K562 (cell line): Measurements from ENCODE around the gene ZCCHC3. TPM values are rescaled to one million over a fixed set of nuclear protein-coding genes. Genes with fewer than 3 reads are reported as not detected.

Experiments used
- MAFG ChIP-seq: fragments of 450-650 bp; conservative IDR thresholded peaks from 2 replicates; pipeline ENCODE4 v1.6.1; 2016; ENCODE audit warnings: missing genetic modification characterization, missing compliant biosample characterization
- RNF2 ChIP-seq: sonication (generic); IDR thresholded peaks from 2 replicates; pipeline ENCODE4 v1.6.1; 2016
- ZKSCAN8 ChIP-seq: fragments of 200-800 bp; sonication (Bioruptor generic); IDR thresholded peaks from 2 replicates; pipeline ENCODE4 v1.6.1; 2016; ENCODE audit warnings: missing genetic modification characterization, missing compliant biosample characterization
- polyA plus RNA-seq, 8 experiments: library from polyadenylated mRNA; depleted of rRNA in 4 of 8; stranded (reverse) in 5 of 8; unstranded in 3 of 8; fragments of >200 nt; fragmentation: Nextera tagmentation in 2 of 8; fragmentation: Illumina TruSeq in 1 of 8; extraction: Ambion mirVana in 2 of 8; extraction: Trizol in 1 of 8; gene quantifications; 2 replicates each; pipeline versions ENCODE4 v1.2.1 to v1.2.3, GENCODE V29; 2011 to 2014; ENCODE audit warnings: inconsistent platforms in 1 of 8, missing spikeins in 1 of 8
- total RNA-seq, 7 experiments: library from RNA; depleted of rRNA in 6 of 7; stranded (reverse); fragments of >200 nt in 6 of 7; fragmentation: Illumina TruSeq in 2 of 7; extraction: Trizol in 2 of 7; gene quantifications; 2 replicates each; pipeline versions ENCODE4 v1.2.1 to v1.2.3, GENCODE V29; 2011 to 2021; ENCODE audit warnings: low replicate concordance in 1 of 7
- TF ChIP-seq, protein P1 (sequence below): fragments of 450-650 bp; IDR thresholded peaks from 2 replicates; pipeline ENCODE4 v1.6.1; 2017; ENCODE audit warnings: antibody characterized with exemption, mild to moderate bottlenecking
- TF ChIP-seq, protein P2 (sequence below), 3 experiments: fragments of 200-800 bp in 1 of 3; fragments of 250-450 bp in 1 of 3; fragments of 450-650 bp in 1 of 3; sonication (Bioruptor Pico) in 1 of 3; sonication (Bioruptor generic) in 1 of 3; formaldehyde crosslinking in 1 of 3; IDR thresholded peaks; 2 replicates each; pipeline versions ENCODE4 v1.6.1 to v1.8.0; 2016 to 2022; ENCODE audit warnings: mild to moderate bottlenecking in 2 of 3, missing genetic modification characterization in 2 of 3, missing compliant biosample characterization in 1 of 3, moderate library complexity in 1 of 3
- TF ChIP-seq, protein P3 (sequence below), 2 experiments: fragments of 450-650 bp in 1 of 2; sonication (generic) in 1 of 2; formaldehyde crosslinking in 1 of 2; IDR thresholded peaks; 2 replicates each; pipeline versions ENCODE4 v1.7.1 to v1.9.0; 2016 to 2022; ENCODE audit warnings: inconsistent platforms in 1 of 2, mild to moderate bottlenecking in 1 of 2, missing genetic modification reagents in 1 of 2
- TF ChIP-seq, protein P4 (sequence below): sonication (generic); formaldehyde crosslinking; IDR thresholded peaks from 2 replicates; pipeline ENCODE4 v1.5.0; 2020; ENCODE audit warnings: missing genetic modification reagents

Gene ZCCHC3
- total and polyA plus RNA-seq, 9 of the 15 experiments (the other 6 are each of a cell fraction or from before 2014, with no cell fraction given) = 2.8 to 23.3 (median 16.5) TPM

DNA sequence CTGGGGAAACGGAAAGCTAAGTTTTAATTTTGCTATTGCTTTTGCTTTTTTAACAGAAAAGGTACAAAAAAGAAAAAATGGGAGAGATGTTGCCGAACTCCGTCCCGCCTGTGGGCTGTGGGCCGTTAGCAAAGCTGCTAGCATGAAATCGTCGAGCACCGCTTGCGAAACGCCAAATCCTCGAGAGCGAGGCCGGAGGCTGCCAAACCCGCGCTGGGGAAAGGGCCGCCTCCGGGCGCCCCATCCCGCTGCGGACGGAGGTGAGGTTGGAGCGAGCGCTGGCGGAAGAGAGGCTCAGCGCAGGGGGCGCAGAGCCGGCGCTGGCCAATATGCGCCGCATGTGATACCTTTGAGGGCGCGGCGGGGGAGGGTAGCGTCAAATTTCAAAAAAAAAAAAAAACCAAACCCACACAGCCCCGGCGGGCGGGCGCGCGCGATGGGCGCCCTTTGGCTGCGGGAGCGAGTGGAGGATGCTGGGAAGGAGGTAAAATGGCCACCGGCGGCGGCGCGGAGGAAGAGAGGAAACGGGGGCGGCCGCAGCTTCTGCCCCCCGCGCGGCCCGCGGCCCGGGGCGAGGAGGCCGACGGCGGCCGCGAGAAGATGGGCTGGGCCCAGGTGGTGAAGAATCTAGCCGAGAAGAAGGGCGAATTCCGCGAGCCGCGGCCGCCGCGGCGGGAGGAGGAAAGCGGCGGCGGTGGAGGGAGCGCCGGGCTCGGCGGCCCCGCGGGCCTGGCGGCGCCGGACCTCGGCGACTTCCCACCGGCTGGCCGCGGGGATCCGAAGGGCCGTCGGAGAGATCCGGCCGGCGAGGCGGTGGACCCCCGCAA lies at the start of gene ZCCHC3 (continued):
- TF ChIP-seq, protein P1, sequence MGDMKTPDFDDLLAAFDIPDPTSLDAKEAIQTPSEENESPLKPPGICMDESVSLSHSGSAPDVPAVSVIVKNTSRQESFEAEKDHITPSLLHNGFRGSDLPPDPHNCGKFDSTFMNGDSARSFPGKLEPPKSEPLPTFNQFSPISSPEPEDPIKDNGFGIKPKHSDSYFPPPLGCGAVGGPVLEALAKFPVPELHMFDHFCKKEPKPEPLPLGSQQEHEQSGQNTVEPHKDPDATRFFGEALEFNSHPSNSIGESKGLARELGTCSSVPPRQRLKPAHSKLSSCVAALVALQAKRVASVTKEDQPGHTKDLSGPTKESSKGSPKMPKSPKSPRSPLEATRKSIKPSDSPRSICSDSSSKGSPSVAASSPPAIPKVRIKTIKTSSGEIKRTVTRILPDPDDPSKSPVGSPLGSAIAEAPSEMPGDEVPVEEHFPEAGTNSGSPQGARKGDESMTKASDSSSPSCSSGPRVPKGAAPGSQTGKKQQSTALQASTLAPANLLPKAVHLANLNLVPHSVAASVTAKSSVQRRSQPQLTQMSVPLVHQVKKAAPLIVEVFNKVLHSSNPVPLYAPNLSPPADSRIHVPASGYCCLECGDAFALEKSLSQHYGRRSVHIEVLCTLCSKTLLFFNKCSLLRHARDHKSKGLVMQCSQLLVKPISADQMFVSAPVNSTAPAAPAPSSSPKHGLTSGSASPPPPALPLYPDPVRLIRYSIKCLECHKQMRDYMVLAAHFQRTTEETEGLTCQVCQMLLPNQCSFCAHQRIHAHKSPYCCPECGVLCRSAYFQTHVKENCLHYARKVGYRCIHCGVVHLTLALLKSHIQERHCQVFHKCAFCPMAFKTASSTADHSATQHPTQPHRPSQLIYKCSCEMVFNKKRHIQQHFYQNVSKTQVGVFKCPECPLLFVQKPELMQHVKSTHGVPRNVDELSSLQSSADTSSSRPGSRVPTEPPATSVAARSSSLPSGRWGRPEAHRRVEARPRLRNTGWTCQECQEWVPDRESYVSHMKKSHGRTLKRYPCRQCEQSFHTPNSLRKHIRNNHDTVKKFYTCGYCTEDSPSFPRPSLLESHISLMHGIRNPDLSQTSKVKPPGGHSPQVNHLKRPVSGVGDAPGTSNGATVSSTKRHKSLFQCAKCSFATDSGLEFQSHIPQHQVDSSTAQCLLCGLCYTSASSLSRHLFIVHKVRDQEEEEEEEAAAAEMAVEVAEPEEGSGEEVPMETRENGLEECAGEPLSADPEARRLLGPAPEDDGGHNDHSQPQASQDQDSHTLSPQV = peak; percentile 74
- TF ChIP-seq MAFG (tag) (no peak), ZKSCAN8 (CRISPR knock-in tag) (no peak), RNF2 (peak; percentile 85)
- TF ChIP-seq, protein P2, sequence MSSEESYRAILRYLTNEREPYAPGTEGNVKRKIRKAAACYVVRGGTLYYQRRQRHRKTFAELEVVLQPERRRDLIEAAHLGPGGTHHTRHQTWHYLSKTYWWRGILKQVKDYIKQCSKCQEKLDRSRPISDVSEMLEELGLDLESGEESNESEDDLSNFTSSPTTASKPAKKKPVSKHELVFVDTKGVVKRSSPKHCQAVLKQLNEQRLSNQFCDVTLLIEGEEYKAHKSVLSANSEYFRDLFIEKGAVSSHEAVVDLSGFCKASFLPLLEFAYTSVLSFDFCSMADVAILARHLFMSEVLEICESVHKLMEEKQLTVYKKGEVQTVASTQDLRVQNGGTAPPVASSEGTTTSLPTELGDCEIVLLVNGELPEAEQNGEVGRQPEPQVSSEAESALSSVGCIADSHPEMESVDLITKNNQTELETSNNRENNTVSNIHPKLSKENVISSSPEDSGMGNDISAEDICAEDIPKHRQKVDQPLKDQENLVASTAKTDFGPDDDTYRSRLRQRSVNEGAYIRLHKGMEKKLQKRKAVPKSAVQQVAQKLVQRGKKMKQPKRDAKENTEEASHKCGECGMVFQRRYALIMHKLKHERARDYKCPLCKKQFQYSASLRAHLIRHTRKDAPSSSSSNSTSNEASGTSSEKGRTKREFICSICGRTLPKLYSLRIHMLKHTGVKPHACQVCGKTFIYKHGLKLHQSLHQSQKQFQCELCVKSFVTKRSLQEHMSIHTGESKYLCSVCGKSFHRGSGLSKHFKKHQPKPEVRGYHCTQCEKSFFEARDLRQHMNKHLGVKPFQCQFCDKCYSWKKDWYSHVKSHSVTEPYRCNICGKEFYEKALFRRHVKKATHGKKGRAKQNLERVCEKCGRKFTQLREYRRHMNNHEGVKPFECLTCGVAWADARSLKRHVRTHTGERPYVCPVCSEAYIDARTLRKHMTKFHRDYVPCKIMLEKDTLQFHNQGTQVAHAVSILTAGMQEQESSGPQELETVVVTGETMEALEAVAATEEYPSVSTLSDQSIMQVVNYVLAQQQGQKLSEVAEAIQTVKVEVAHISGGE (CRISPR knock-in tag; IDR thresholded peaks at IDR 0.05) = peak in 1 of 3 experiments; percentile 45; a peak in 1 of 6 replicates
- TF ChIP-seq, protein P3, sequence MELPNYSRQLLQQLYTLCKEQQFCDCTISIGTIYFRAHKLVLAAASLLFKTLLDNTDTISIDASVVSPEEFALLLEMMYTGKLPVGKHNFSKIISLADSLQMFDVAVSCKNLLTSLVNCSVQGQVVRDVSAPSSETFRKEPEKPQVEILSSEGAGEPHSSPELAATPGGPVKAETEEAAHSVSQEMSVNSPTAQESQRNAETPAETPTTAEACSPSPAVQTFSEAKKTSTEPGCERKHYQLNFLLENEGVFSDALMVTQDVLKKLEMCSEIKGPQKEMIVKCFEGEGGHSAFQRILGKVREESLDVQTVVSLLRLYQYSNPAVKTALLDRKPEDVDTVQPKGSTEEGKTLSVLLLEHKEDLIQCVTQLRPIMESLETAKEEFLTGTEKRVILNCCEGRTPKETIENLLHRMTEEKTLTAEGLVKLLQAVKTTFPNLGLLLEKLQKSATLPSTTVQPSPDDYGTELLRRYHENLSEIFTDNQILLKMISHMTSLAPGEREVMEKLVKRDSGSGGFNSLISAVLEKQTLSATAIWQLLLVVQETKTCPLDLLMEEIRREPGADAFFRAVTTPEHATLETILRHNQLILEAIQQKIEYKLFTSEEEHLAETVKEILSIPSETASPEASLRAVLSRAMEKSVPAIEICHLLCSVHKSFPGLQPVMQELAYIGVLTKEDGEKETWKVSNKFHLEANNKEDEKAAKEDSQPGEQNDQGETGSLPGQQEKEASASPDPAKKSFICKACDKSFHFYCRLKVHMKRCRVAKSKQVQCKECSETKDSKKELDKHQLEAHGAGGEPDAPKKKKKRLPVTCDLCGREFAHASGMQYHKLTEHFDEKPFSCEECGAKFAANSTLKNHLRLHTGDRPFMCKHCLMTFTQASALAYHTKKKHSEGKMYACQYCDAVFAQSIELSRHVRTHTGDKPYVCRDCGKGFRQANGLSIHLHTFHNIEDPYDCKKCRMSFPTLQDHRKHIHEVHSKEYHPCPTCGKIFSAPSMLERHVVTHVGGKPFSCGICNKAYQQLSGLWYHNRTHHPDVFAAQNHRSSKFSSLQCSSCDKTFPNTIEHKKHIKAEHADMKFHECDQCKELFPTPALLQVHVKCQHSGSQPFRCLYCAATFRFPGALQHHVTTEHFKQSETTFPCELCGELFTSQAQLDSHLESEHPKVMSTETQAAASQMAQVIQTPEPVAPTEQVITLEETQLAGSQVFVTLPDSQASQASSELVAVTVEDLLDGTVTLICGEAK (IDR thresholded peaks at IDR 0.05) = peak; percentile 60
- TF ChIP-seq, protein P3 (CRISPR knock-in tag; IDR thresholded peaks at IDR 0.05) = no peak
- TF ChIP-seq, protein P4, sequence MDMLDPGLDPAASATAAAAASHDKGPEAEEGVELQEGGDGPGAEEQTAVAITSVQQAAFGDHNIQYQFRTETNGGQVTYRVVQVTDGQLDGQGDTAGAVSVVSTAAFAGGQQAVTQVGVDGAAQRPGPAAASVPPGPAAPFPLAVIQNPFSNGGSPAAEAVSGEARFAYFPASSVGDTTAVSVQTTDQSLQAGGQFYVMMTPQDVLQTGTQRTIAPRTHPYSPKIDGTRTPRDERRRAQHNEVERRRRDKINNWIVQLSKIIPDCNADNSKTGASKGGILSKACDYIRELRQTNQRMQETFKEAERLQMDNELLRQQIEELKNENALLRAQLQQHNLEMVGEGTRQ = no peak
